ENCODE data around the gene TTI1.

GRCh38 chr20:37986873-37987601, 46.2 kb downstream of the TTI1 start:
- TF ChIP-seq CTCF (IDR thresholded peaks at IDR 0.05) = no peak
- TF ChIP-seq POLR2A (IDR thresholded peaks at IDR 0.05) = no peak

All from tibial nerve (tissue), 3 donors.